HepG2 (cell line): Measurements from ENCODE around the gene FCAMR. TPM values are rescaled to one million over a fixed set of nuclear protein-coding genes. Genes with fewer than 3 reads are reported as not detected.

Experiments
- ATAC-seq: fragments of 200-7000 bp; cut with Tn5 transposase; 3 replicates; pipeline ENCODE4 v1.9.1; 2020; ENCODE audit warnings: mild to moderate bottlenecking, moderate library complexity
- BruUV-seq: library from RNA; stranded (reverse); fragments of 400-500 nt; replicated peaks from 2 replicates; lab custom pipeline; 2021; lab: Mats Ljungman, UMichigan
- CTCF ChIA-PET: fragments of 300-600 bp; formaldehyde crosslinking; extraction: SDS; loops from one replicate; lab custom pipeline; 2021; ENCODE audit warnings: low total read pairs, inconsistent platforms, low intra/inter-chr PET ratio; lab: Yijun Ruan, JAX
- POLR2A ChIA-PET: fragments of 350-600 bp; sonication (Branson Sonifier 250); formaldehyde crosslinking; loops from one replicate; lab custom pipeline; 2020; ENCODE audit warnings: antibody characterized with exemption, inconsistent platforms; lab: Yijun Ruan, JAX
- DNase-seq: peaks from one replicate; pipeline ENCODE4 v3.0.0-alpha.2; 2015; ENCODE audit warnings: low spot score
- FAIRE-seq: peaks from 3 replicates; lab custom pipeline; 2011; peaks lifted over from hg19 to GRCh38; lab: Jason Lieb, UNC
- H2AFZ ChIP-seq: one replicate; pipeline ENCODE4 v1.6.1; 2011; ENCODE audit warnings: low read length, inconsistent platforms
- H3K27ac ChIP-seq: fragments of 300-600 bp; 3 replicates; pipeline ENCODE4 v1.8.0; 2011; ENCODE audit warnings: mixed run types, mild to moderate bottlenecking, mixed read lengths, low read length, inconsistent platforms; ENCODE audit not compliant: insufficient read depth; ENCODE audit errors: extremely low read length
- H3K27me3 ChIP-seq, 2 experiments: fragments of 200-600 bp in 1 of 2; 2 replicates in 1 of 2; 3 replicates in 1 of 2; pipeline versions ENCODE4 v1.6.0 to v1.8.0; 2011; ENCODE audit warnings: low read length in 2 of 2, mild to moderate bottlenecking in 2 of 2, moderate library complexity in 2 of 2, inconsistent platforms in 1 of 2; ENCODE audit not compliant: insufficient read depth in 2 of 2, control insufficient read depth in 1 of 2
- H3K36me3 ChIP-seq, 2 experiments: fragments of 200-600 bp in 1 of 2; replicated peaks in 1 of 2; 2 replicates in 1 of 2; 3 replicates in 1 of 2; pipeline versions ENCODE4 v1.5.1 to v1.8.0; 2011; ENCODE audit warnings: low read length in 2 of 2, inconsistent platforms in 1 of 2; ENCODE audit not compliant: insufficient read depth in 2 of 2, control insufficient read depth in 1 of 2
- H3K4me1 ChIP-seq: 2 replicates; pipeline ENCODE4 v1.5.1; 2012; ENCODE audit warnings: low read length, inconsistent platforms; ENCODE audit not compliant: insufficient read depth
- H3K4me2 ChIP-seq: 2 replicates; pipeline ENCODE4 v1.6.0; 2011; ENCODE audit warnings: low read depth, low read length, inconsistent platforms
- H3K4me3 ChIP-seq, 3 experiments: fragments of 200-600 bp in 1 of 3; sonication (generic), shearing (Covaris generic) in 1 of 3; replicated peaks in 1 of 3; 2 replicates each; pipeline ENCODE4 v1.5.1; 2011 to 2016; ENCODE audit warnings: low read length in 3 of 3, inconsistent platforms in 2 of 3, low read depth in 2 of 3, mild to moderate bottlenecking in 2 of 3, control low read depth in 1 of 3, mixed read lengths in 1 of 3; ENCODE audit not compliant: insufficient read depth in 1 of 3
- H3K79me2 ChIP-seq: one replicate; pipeline ENCODE4 v1.6.1; 2011; ENCODE audit warnings: low read length, inconsistent platforms; ENCODE audit not compliant: insufficient read depth
- H3K9ac ChIP-seq: 2 replicates; pipeline ENCODE4 v1.6.0; 2011; ENCODE audit warnings: mild to moderate bottlenecking, low read depth, low read length, inconsistent platforms; ENCODE audit not compliant: insufficient read depth
- H3K9me3 ChIP-seq: 2 replicates; pipeline ENCODE4 v1.5.1; 2012; ENCODE audit warnings: mild to moderate bottlenecking, low read length
- H4K20me1 ChIP-seq: 2 replicates; pipeline ENCODE4 v1.6.0; 2011; ENCODE audit warnings: inconsistent platforms, mild to moderate bottlenecking, low read length, moderate library complexity; ENCODE audit not compliant: insufficient read depth
- AKAP8 ChIP-seq: sonication (generic); formaldehyde crosslinking; IDR thresholded peaks from 2 replicates; pipeline ENCODE4 v1.5.1; 2020; ENCODE audit warnings: mild to moderate bottlenecking, missing genetic modification reagents
- ATF3 ChIP-seq: sonication (generic); formaldehyde crosslinking; IDR thresholded peaks from 2 replicates; pipeline ENCODE4 v1.4.0; 2020; ENCODE audit warnings: missing genetic modification reagents
- ATF7 ChIP-seq, 2 experiments: fragments of 450-650 bp in 1 of 2; sonication (generic) in 1 of 2; formaldehyde crosslinking in 1 of 2; IDR thresholded peaks; 2 replicates each; pipeline versions ENCODE4 v1.4.0 to v1.6.1; 2016 to 2020; ENCODE audit warnings: antibody characterized with exemption in 1 of 2, mild to moderate bottlenecking in 1 of 2, missing genetic modification reagents in 1 of 2
- CREBL2 ChIP-seq: sonication (generic); formaldehyde crosslinking; IDR thresholded peaks from 2 replicates; pipeline ENCODE4 v1.8.1; 2023; ENCODE audit warnings: missing genetic modification reagents, mild to moderate bottlenecking, borderline replicate concordance
- GFI1 ChIP-seq: sonication (generic); formaldehyde crosslinking; IDR thresholded peaks from 2 replicates; pipeline ENCODE4 v1.5.0; 2020; ENCODE audit warnings: missing genetic modification reagents, mild to moderate bottlenecking, borderline replicate concordance
- KMT2B ChIP-seq: IDR thresholded peaks from 2 replicates; pipeline ENCODE4 v1.6.1; 2016; ENCODE audit warnings: missing genetic modification reagents, missing compliant biosample characterization
- MLX ChIP-seq: IDR thresholded peaks from 2 replicates; pipeline ENCODE4 v1.6.1; 2016
- PLSCR1 ChIP-seq: sonication (generic); formaldehyde crosslinking; IDR thresholded peaks from 2 replicates; pipeline ENCODE4 v1.5.0; 2020; ENCODE audit warnings: missing genetic modification reagents, mild to moderate bottlenecking, borderline replicate concordance
- PRMT3 ChIP-seq: sonication (generic); formaldehyde crosslinking; IDR thresholded peaks from 2 replicates; pipeline ENCODE4 v1.8.1; 2022; ENCODE audit warnings: low read depth, mild to moderate bottlenecking, moderate library complexity, missing genetic modification reagents, borderline replicate concordance
- RBM22 ChIP-seq: fragments of 200-400 bp; formaldehyde crosslinking; optimal IDR thresholded peaks from 2 replicates; pipeline ENCODE3; 2017; ENCODE audit warnings: mild to moderate bottlenecking, low read length, moderate library complexity
- SIN3B ChIP-seq: fragments of 150-350 bp; IDR thresholded peaks from 2 replicates; pipeline ENCODE4 v1.6.1; 2014; ENCODE audit warnings: low read length
- SMARCE1 ChIP-seq: fragments of 450-650 bp; IDR thresholded peaks from 2 replicates; pipeline ENCODE4 v1.6.1; 2017; ENCODE audit warnings: borderline replicate concordance
- TFDP1 ChIP-seq: IDR thresholded peaks from 2 replicates; pipeline ENCODE4 v1.6.1; 2016; ENCODE audit warnings: missing compliant biosample characterization, missing genetic modification reagents, borderline replicate concordance
- ZNF160 ChIP-seq: sonication (generic); formaldehyde crosslinking; IDR thresholded peaks from 2 replicates; pipeline ENCODE4 v1.8.0; 2022; ENCODE audit warnings: mild to moderate bottlenecking, inconsistent platforms, missing genetic modification reagents
- ZNF382 ChIP-seq: sonication (generic); formaldehyde crosslinking; IDR thresholded peaks from 2 replicates; pipeline ENCODE4 v1.5.0; 2020; ENCODE audit warnings: missing genetic modification reagents, mild to moderate bottlenecking, borderline replicate concordance
- ZNF563 ChIP-seq: sonication (generic); formaldehyde crosslinking; IDR thresholded peaks from 2 replicates; pipeline ENCODE4 v1.8.0; 2022; ENCODE audit warnings: mild to moderate bottlenecking, moderate library complexity, missing genetic modification reagents
- WGBS: methylation state at CpG from one replicate; pipeline ENCODE4 v1.1.6; 2017; ENCODE audit warnings: low lambda C conversion rate; 5-methylcytosine and 5-hydroxymethylcytosine counted together
- in situ Hi-C: cut with HindIII; loops from 2 replicates; pipeline ENCODE4 v1.10.0; 2017; ENCODE audit warnings: low pct_unique_long_range_greater_than_20kb; ENCODE audit not compliant: extremely low pct_ligation_motif_present
- intact Hi-C: fragments of 100-400 bp; cut with micrococcal nuclease; formaldehyde crosslinking; loops from one replicate; pipeline ENCODE4 v1.10.0; 2022; ENCODE audit not compliant: unreplicated experiment
- polyA plus RNA-seq, 8 experiments: library from polyadenylated mRNA; depleted of rRNA in 3 of 8; stranded (reverse) in 7 of 8; unstranded in 1 of 8; fragments of >200 nt; fragmentation: Illumina TruSeq in 4 of 8; extraction: Trizol in 4 of 8; gene quantifications; 2 replicates each; pipeline versions ENCODE4 v1.2.1 to v1.2.3, GENCODE V29; 2011 to 2016; ENCODE audit warnings: low read depth in 4 of 8, missing spikeins in 1 of 8, mixed read lengths in 1 of 8; ENCODE audit not compliant: insufficient read depth in 1 of 8
- total RNA-seq, 5 experiments: library from RNA; depleted of rRNA; stranded (reverse); fragments of >200 nt; fragmentation: Illumina TruSeq; extraction: Trizol; gene quantifications; 2 replicates each; pipeline ENCODE4 v1.2.3, GENCODE V29; 2016; ENCODE audit warnings: low read depth in 1 of 5

Gene FCAMR
- total and polyA plus RNA-seq, 2 of the 13 experiments (the other 11 are each of a cell fraction or from before 2014, with no cell fraction given), result not detected

GRCh38 chr1:206978259-206978658 lies 8.0 kb upstream of the FCAMR start:
- no peak for TF ChIP-seq SMARCE1
- no peak for TF ChIP-seq TFDP1 (CRISPR knock-in tag)
- TF ChIP-seq KMT2B (CRISPR knock-in tag), result no peak
- no peak for TF ChIP-seq ATF7 (IDR thresholded peaks at IDR 0.05)
- no peak for TF ChIP-seq ATF7 (CRISPR knock-in tag; IDR thresholded peaks at IDR 0.05)
- TF ChIP-seq AKAP8 (CRISPR knock-in tag), result no peak
- TF ChIP-seq PRMT3 (CRISPR knock-in tag), result no peak
- no peak for TF ChIP-seq GFI1 (CRISPR knock-in tag)
- TF ChIP-seq ATF3 (CRISPR knock-in tag), result no peak
- TF ChIP-seq ZNF382 (CRISPR knock-in tag), result no peak
- TF ChIP-seq MLX (CRISPR knock-in tag), result no peak
- no peak for TF ChIP-seq ZNF563 (CRISPR knock-in tag)
- TF ChIP-seq RBM22, result no peak
- no peak for TF ChIP-seq PLSCR1 (CRISPR knock-in tag)
- TF ChIP-seq ZNF160 (CRISPR knock-in tag), result no peak
- no peak for TF ChIP-seq SIN3B
- TF ChIP-seq CREBL2 (CRISPR knock-in tag), result no peak
- no peak overlapping the region for H3K4me3 ChIP-seq
- DNase-seq (no peak), ATAC-seq (no peak), FAIRE-seq (no peak)
- no peak overlapping the region for H2AFZ ChIP-seq
- no TSS peak for BruUV-seq
- H3K9me3 ChIP-seq, result no peaks in the 10 kb centered on the region
- intact Hi-C loops (loop anchor here (2.0 kb wide), 1 partner anchor 43 kb away; no protein-coding TSS in a partner anchor), in situ Hi-C loops (no loop called here)
- H3K4me1 ChIP-seq, result no peaks in the 10 kb centered on the region
- peaks cover 0 to 13% of the 10 kb centered on the region in 2 experiments; a peak in 3 of 5 replicates for H3K27me3 ChIP-seq
- no peak overlapping the region for H3K9ac ChIP-seq
- CTCF ChIA-PET, result interaction anchor here (1.0 to 5.5 kb wide), 2 partner anchors 42 to 521 kb away, joined by 3 to 87 read pairs; no protein-coding TSS in a partner anchor
- H3K79me2 ChIP-seq, result no peaks in the 10 kb centered on the region
- H4K20me1 ChIP-seq, result no peaks in the 10 kb centered on the region
- WGBS, result 51% methylated on average over 7 of the region's 7 CpGs
- no peak overlapping the region for H3K27ac ChIP-seq
- H3K4me2 ChIP-seq, result no peak overlapping the region
- POLR2A ChIA-PET, result no interaction called here
- no peaks in the 10 kb centered on the region for H3K36me3 ChIP-seq
